ENCODE measurements around the gene EHD2. TPM values are rescaled to one million over a fixed set of nuclear protein-coding genes. Genes with fewer than 3 reads are reported as not detected.

EHD2 gene
- polyA plus RNA-seq, 1 donor from 2014 or later: not detected

GRCh38 chr19:47697863-47698609 lies 15.2 kb upstream of the EHD2 start:
- H2AFZ ChIP-seq (ENCODE audit: low read depth, low read length): no peak overlapping the region
- H3K9ac ChIP-seq (ENCODE audit: low read length): no peak overlapping the region
- no peaks in the 10 kb centered on the region for H3K36me3 ChIP-seq (ENCODE audit: insufficient read depth, low read length)
- peak; percentile 86 for TF ChIP-seq SMC3 (conservative IDR thresholded peaks at IDR 0.05; ENCODE audit: poor library complexity)
- peak; percentile 92 for TF ChIP-seq RAD21 (conservative IDR thresholded peaks at IDR 0.05)
- no peak for TF ChIP-seq TAF1 (IDR thresholded peaks at IDR 0.05; ENCODE audit: low read depth)
- peak; percentile 87 for TF ChIP-seq CTCF (IDR thresholded peaks at IDR 0.05; ENCODE audit: poor library complexity, severe bottlenecking)
- no peaks in the 10 kb centered on the region for H3K79me2 ChIP-seq (replicated peaks; ENCODE audit: insufficient read depth, low read length)
- H3K4me3 ChIP-seq (ENCODE audit: low read length): no peak overlapping the region
- no peak overlapping the region for H3K4me2 ChIP-seq (ENCODE audit: low read length)
- H4K20me1 ChIP-seq (ENCODE audit: insufficient read depth): no peaks in the 10 kb centered on the region
- H3K9me3 ChIP-seq (ENCODE audit: low read length): no peaks in the 10 kb centered on the region
- H3K27ac ChIP-seq (ENCODE audit: low read length): no peak overlapping the region
- H3F3A ChIP-seq (ENCODE audit: insufficient read depth, low read length, poor library complexity, severe bottlenecking): no peaks in the 10 kb centered on the region
- no peaks in the 10 kb centered on the region for H3K27me3 ChIP-seq (ENCODE audit: insufficient read depth, low read depth, low read length)
- no peaks in the 10 kb centered on the region for H3K9me2 ChIP-seq (ENCODE audit: insufficient read depth, low read length)

DNA sequence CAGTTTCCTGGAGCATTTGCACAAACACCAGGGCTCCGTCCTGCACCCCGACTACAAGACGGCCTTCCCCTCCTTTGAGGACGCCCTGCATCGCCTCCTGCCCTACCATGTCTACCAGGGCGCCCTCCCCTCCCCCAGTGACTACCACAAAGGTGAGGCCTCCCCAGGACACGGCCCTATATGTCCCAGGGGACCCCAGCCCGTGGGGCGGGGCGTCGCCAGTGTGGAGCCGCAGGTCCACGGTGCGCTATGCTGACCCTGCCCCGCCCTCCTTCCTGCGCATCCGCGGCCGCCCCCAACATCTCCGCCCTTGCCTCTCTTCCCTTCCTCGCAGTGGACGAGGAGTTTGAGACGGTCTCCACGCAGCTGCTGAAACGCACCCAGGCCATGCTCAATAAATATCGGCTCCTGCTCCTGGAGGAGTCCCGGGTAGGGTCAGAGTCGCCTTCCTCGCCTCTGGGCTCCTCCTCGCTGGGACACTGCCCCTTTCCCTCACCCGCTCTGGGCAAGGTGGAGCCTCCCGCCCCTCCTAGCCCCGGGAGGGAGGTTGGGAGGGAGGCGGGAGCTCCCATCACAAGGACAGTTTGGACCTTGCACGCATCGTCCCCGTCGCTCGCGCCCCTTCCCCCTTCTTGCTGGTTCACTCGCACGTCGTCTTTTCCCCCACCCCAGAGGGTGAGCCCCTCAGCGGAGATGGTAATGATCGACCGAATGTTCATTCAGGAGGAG lies 14.4 kb upstream of the EHD2 start:
- TF ChIP-seq EZH2 (IDR thresholded peaks at IDR 0.05; ENCODE audit: borderline replicate concordance, insufficient read depth, low read length, poor library complexity, severe bottlenecking): no peak
- TF ChIP-seq RAD21 (conservative IDR thresholded peaks at IDR 0.05): no peak
- no peak for TF ChIP-seq EP300 (conservative IDR thresholded peaks at IDR 0.05; ENCODE audit: poor library complexity, severe bottlenecking)
- TF ChIP-seq POLR2AphosphoS5 (IDR thresholded peaks at IDR 0.05): no peak
- TF ChIP-seq, protein P1, sequence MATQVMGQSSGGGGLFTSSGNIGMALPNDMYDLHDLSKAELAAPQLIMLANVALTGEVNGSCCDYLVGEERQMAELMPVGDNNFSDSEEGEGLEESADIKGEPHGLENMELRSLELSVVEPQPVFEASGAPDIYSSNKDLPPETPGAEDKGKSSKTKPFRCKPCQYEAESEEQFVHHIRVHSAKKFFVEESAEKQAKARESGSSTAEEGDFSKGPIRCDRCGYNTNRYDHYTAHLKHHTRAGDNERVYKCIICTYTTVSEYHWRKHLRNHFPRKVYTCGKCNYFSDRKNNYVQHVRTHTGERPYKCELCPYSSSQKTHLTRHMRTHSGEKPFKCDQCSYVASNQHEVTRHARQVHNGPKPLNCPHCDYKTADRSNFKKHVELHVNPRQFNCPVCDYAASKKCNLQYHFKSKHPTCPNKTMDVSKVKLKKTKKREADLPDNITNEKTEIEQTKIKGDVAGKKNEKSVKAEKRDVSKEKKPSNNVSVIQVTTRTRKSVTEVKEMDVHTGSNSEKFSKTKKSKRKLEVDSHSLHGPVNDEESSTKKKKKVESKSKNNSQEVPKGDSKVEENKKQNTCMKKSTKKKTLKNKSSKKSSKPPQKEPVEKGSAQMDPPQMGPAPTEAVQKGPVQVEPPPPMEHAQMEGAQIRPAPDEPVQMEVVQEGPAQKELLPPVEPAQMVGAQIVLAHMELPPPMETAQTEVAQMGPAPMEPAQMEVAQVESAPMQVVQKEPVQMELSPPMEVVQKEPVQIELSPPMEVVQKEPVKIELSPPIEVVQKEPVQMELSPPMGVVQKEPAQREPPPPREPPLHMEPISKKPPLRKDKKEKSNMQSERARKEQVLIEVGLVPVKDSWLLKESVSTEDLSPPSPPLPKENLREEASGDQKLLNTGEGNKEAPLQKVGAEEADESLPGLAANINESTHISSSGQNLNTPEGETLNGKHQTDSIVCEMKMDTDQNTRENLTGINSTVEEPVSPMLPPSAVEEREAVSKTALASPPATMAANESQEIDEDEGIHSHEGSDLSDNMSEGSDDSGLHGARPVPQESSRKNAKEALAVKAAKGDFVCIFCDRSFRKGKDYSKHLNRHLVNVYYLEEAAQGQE (IDR thresholded peaks at IDR 0.05; ENCODE audit: borderline replicate concordance): no peak
- TF ChIP-seq CTCF (IDR thresholded peaks at IDR 0.05; ENCODE audit: poor library complexity, severe bottlenecking): no peak
- TF ChIP-seq TAF1 (IDR thresholded peaks at IDR 0.05; ENCODE audit: low read depth): no peak
- TF ChIP-seq MXI1 (conservative IDR thresholded peaks at IDR 0.05; ENCODE audit: poor library complexity, severe bottlenecking): no peak
- TF ChIP-seq SMC3 (conservative IDR thresholded peaks at IDR 0.05; ENCODE audit: poor library complexity): no peak

More for the DNA sequence above, 14.4 kb upstream of the EHD2 start:
- no peaks in the 10 kb centered on the region for H3K36me3 ChIP-seq (ENCODE audit: insufficient read depth, low read length)
- H3K9ac ChIP-seq (ENCODE audit: low read length): no peak overlapping the region
- H3K27ac ChIP-seq (ENCODE audit: low read length): no peak overlapping the region
- H3K4me2 ChIP-seq (ENCODE audit: low read length): no peak overlapping the region
- no peaks in the 10 kb centered on the region for H3K9me2 ChIP-seq (ENCODE audit: insufficient read depth, low read length)
- H3F3A ChIP-seq (ENCODE audit: insufficient read depth, low read length, poor library complexity, severe bottlenecking): no peaks in the 10 kb centered on the region
- H3K9me3 ChIP-seq (ENCODE audit: low read length): no peaks in the 10 kb centered on the region
- no peaks in the 10 kb centered on the region for H4K20me1 ChIP-seq (ENCODE audit: insufficient read depth)
- H3K4me3 ChIP-seq (ENCODE audit: low read length): no peak overlapping the region
- H2AFZ ChIP-seq (ENCODE audit: low read depth, low read length): no peak overlapping the region
- H3K27me3 ChIP-seq (ENCODE audit: insufficient read depth, low read depth, low read length): no peaks in the 10 kb centered on the region
- H3K79me2 ChIP-seq (replicated peaks; ENCODE audit: insufficient read depth, low read length): no peaks in the 10 kb centered on the region

Measured in neural cell (in vitro differentiated cells).